SKM-1 (cell line): ENCODE results near the gene CERT1.
"Not testable (repeated sequence)": the region's sequence is repeated elsewhere in the genome, so short reads cannot be mapped to it uniquely, and the experiment has no call there.

Experiments
- DNase-seq: peaks from one replicate; lab custom pipeline; 2025; ENCODE audit not compliant: unreplicated experiment; lab: John Stamatoyannopoulos, UW

Gene CERT1

GRCh38 chr5:75356719-75357118 is 154.7 kb downstream of the CERT1 start:
- no peak for DNase-seq

- DNase-seq: no peak
These were observed 156.2 kb downstream of the CERT1 start for GRCh38 chr5:75355236-75355635.

- no peak for DNase-seq
These were observed 160.1 kb downstream of the CERT1 start for GRCh38 chr5:75351139-75351926.

- no peak for DNase-seq
These were observed 161.8 kb downstream of the CERT1 start for GRCh38 chr5:75349663-75350062.

- DNase-seq: no peak
These were observed 163.2 kb downstream of the CERT1 start for GRCh38 chr5:75348241-75348640.

- no peak for DNase-seq
These were observed 168.6 kb downstream of the CERT1 start for GRCh38 chr5:75342836-75343235.

GRCh38 chr5:75341934-75342333 is 169.5 kb downstream of the CERT1 start:
- DNase-seq: no peak

GRCh38 chr5:75340714-75341478 is 170.5 kb downstream of the CERT1 start:
- no peak for DNase-seq

- no peak for DNase-seq
These were observed 173.0 kb downstream of the CERT1 start for GRCh38 chr5:75338408-75338807.

GRCh38 chr5:75337366-75338021 is 173.9 kb downstream of the CERT1 start:
- no peak for DNase-seq

GRCh38 chr5:75336615-75337336 is 174.7 kb downstream of the CERT1 start, which contains the start of gene HMGCR:
Gene HMGCR (plus strand): TSS chr5:75337220. CDS start chr5:75342606, 5,386 bp downstream.
- peak; percentile 90 for DNase-seq

GRCh38 chr5:75335952-75336614 is 175.3 kb downstream of the CERT1 start:
- DNase-seq: no peak

GRCh38 chr5:75335486-75335885 is 175.9 kb downstream of the CERT1 start:
- no peak for DNase-seq

- not testable (repeated sequence) for DNase-seq
These were observed 177.0 kb downstream of the CERT1 start for GRCh38 chr5:75334413-75334812.

- not testable (repeated sequence) for DNase-seq
These were observed 177.7 kb downstream of the CERT1 start for GRCh38 chr5:75333759-75334158.

GRCh38 chr5:75331095-75332090 is 180.0 kb downstream of the CERT1 start:
- no peak for DNase-seq

GRCh38 chr5:75330404-75330803 is 181.0 kb downstream of the CERT1 start:
- DNase-seq: no peak
